ENCODE measurements around the gene ZNF575. TPM values are rescaled to one million over a fixed set of nuclear protein-coding genes. Genes with fewer than 3 reads are reported as not detected.
"Not testable (repeated sequence)": the region's sequence is repeated elsewhere in the genome, so short reads cannot be mapped to it uniquely, and the experiment has no call there.

The ZNF575 gene
- total RNA-seq, 4 donors from 2014 or later, result not detected

GRCh38 chr19:43545276-43545675 lies 12.3 kb downstream of the ZNF575 start:
- in situ Hi-C loops (cut with MboI; ENCODE audit: low sequenced_read_pairs in 4 of 4), result loop anchor here in 1 of 4 donors (25.0 kb wide), 1 partner anchor 117 kb away; the partner anchor contains the start of gene PLAUR
- no peak for ATAC-seq
- intact Hi-C loops (cut with DNase I; ENCODE audit: low total_unique reads), result no loop called here

GRCh38 chr19:43545981-43546380 lies 13.0 kb downstream of the ZNF575 start:
- TF ChIP-seq POLR2A (IDR thresholded peaks at IDR 0.05), result no peak
- TF ChIP-seq CTCF (IDR thresholded peaks at IDR 0.05 in 4 of 5, conservative IDR thresholded peaks at IDR 0.05 in 1 of 5), result no peak
- intact Hi-C loops (cut with DNase I; ENCODE audit: low total_unique reads), result no loop called here
- no peak overlapping the region for H3K27ac ChIP-seq
- H3K36me3 ChIP-seq, result peaks cover 0 to 53% of the 10 kb centered on the region in 2 donors
- no peak for DNase-seq
- no peak for ATAC-seq
- in situ Hi-C loops (cut with MboI; ENCODE audit: low sequenced_read_pairs in 4 of 4), result loop anchor here in 1 of 4 donors (25.0 kb wide), 1 partner anchor 116 kb away; the partner anchor contains the start of gene PLAUR
- no peaks in the 10 kb centered on the region for H3K27me3 ChIP-seq
- H3K9me3 ChIP-seq, result no peaks in the 10 kb centered on the region
- H3K4me1 ChIP-seq, result no peaks in the 10 kb centered on the region
- H3K4me3 ChIP-seq, result no peak overlapping the region

More at GRCh38 chr19:43545276-43545675, 12.3 kb downstream of the ZNF575 start:
- Histone ChIP-seq H3K4me3 (no peak overlapping the region), H3K27me3 (no peaks in the 10 kb centered on the region), H3K27ac (no peak overlapping the region), H3K9me3 (no peaks in the 10 kb centered on the region), H3K4me1 (no peaks in the 10 kb centered on the region), H3K36me3 (peaks cover 0 to 46% of the 10 kb centered on the region in 2 donors)
- no peak for DNase-seq
- TF ChIP-seq POLR2A (IDR thresholded peaks at IDR 0.05), result no peak
- no peak for TF ChIP-seq CTCF (IDR thresholded peaks at IDR 0.05 in 4 of 5, conservative IDR thresholded peaks at IDR 0.05 in 1 of 5)

- Histone ChIP-seq H3K4me1 (no peaks in the 10 kb centered on the region), H3K27me3 (no peaks in the 10 kb centered on the region), H3K9me3 (no peaks in the 10 kb centered on the region), H3K27ac (no peak overlapping the region), H3K4me3 (no peak overlapping the region), H3K36me3 (peaks cover 0 to 56% of the 10 kb centered on the region in 2 donors)
- intact Hi-C loops (cut with DNase I; ENCODE audit: low total_unique reads) (no loop called here), in situ Hi-C loops (cut with MboI; ENCODE audit: low sequenced_read_pairs in 4 of 4) (loop anchor here in 1 of 4 donors (25.0 kb wide), 1 partner anchor 116 kb away; the partner anchor contains the start of gene PLAUR)
- no peak for DNase-seq
- TF ChIP-seq POLR2A (IDR thresholded peaks at IDR 0.05), result no peak
- no peak for TF ChIP-seq CTCF (IDR thresholded peaks at IDR 0.05 in 4 of 5, conservative IDR thresholded peaks at IDR 0.05 in 1 of 5)
- ATAC-seq, result no peak
These were observed 13.6 kb downstream of the ZNF575 start for GRCh38 chr19:43546581-43546980.

GRCh38 chr19:43547926-43548325 lies 14.9 kb downstream of the ZNF575 start:
- DNase-seq; H3K4me1 ChIP-seq; ATAC-seq; H3K27ac ChIP-seq; H3K27me3 ChIP-seq; H3K4me3 ChIP-seq; H3K9me3 ChIP-seq; intact Hi-C loops (cut with DNase I; ENCODE audit: low total_unique reads): not testable (repeated sequence)
- in situ Hi-C loops (cut with MboI; ENCODE audit: low sequenced_read_pairs in 4 of 4), result loop anchor here in 1 of 4 donors (25.0 kb wide), 1 partner anchor 114 kb away; the partner anchor contains the start of gene PLAUR
- peaks cover 0 to 56% of the 10 kb centered on the region in 2 donors for H3K36me3 ChIP-seq

GRCh38 chr19:43548706-43549105 lies 15.7 kb downstream of the ZNF575 start:
- peaks cover 0 to 53% of the 10 kb centered on the region in 2 donors for H3K36me3 ChIP-seq

More at GRCh38 chr19:43548706-43549105, 15.7 kb downstream of the ZNF575 start:
- Histone ChIP-seq H3K4me1 (no peaks in the 10 kb centered on the region), H3K27ac (no peak overlapping the region), H3K27me3 (no peaks in the 10 kb centered on the region), H3K9me3 (no peaks in the 10 kb centered on the region), H3K4me3 (no peak overlapping the region)
- DNase-seq (no peak), ATAC-seq (no peak)
- intact Hi-C loops (cut with DNase I; ENCODE audit: low total_unique reads), result no loop called here
- in situ Hi-C loops (cut with MboI; ENCODE audit: low sequenced_read_pairs in 4 of 4), result loop anchor here in 1 of 4 donors (25.0 kb wide), 1 partner anchor 114 kb away; the partner anchor contains the start of gene PLAUR
- TF ChIP-seq CTCF (IDR thresholded peaks at IDR 0.05 in 4 of 5, conservative IDR thresholded peaks at IDR 0.05 in 1 of 5), result no peak
- TF ChIP-seq POLR2A (IDR thresholded peaks at IDR 0.05), result no peak
